Measurements from ENCODE around the gene MAN1C1.

- TF ChIP-seq ZFP3 (CRISPR knock-in tag; IDR thresholded peaks at IDR 0.05) (no peak), ARNTL (CRISPR knock-in tag; IDR thresholded peaks at IDR 0.05; ENCODE audit: borderline replicate concordance, low read depth) (no peak), SNAI2 (CRISPR knock-in tag; IDR thresholded peaks at IDR 0.05) (no peak), CREB5 (CRISPR knock-in tag; IDR thresholded peaks at IDR 0.05; ENCODE audit: low read depth) (no peak), ZFP30 (CRISPR knock-in tag; IDR thresholded peaks at IDR 0.05) (no peak), ISL1 (CRISPR knock-in tag; IDR thresholded peaks at IDR 0.05) (no peak), RARB (CRISPR knock-in tag; IDR thresholded peaks at IDR 0.05) (no peak), ZNF8 (CRISPR knock-in tag; IDR thresholded peaks at IDR 0.05) (no peak), BACH2 (CRISPR knock-in tag; IDR thresholded peaks at IDR 0.05; ENCODE audit: borderline replicate concordance) (no peak), OSR1 (CRISPR knock-in tag; IDR thresholded peaks at IDR 0.05) (no peak), ZNF70 (CRISPR knock-in tag; IDR thresholded peaks at IDR 0.05) (no peak)
These were observed 115.2 kb downstream of the MAN1C1 start for GRCh38 chr1:25731626-25732370.

Measured in SK-N-SH treated with all-trans-retinoic acid at 6 μM for 48 hours (cell line).